OCI-LY3 (cell line): ENCODE results near the gene ACKR3.

Source experiments
- H2AFZ ChIP-seq: fragments of 200-600, 300-600 bp; shearing (Covaris generic); 2 replicates; pipeline ENCODE4 v1.6.0; 2014; ENCODE audit warnings: antibody characterized with exemption, low read depth, low read length
- H3K27ac ChIP-seq: fragments of 200-600, 300-600 bp; sonication (generic); 2 replicates; pipeline ENCODE4 v1.5.1; 2014; ENCODE audit warnings: mild to moderate bottlenecking, low read length, moderate library complexity, mixed read lengths
- H3K27me3 ChIP-seq: fragments of 200-600, 300-600 bp; sonication (generic); 2 replicates; pipeline ENCODE4 v1.6.1; 2014; ENCODE audit warnings: low read depth, low read length, mixed read lengths
- H3K36me3 ChIP-seq: fragments of 200-600, 300-600 bp; sonication (generic); replicated peaks from 2 replicates; pipeline ENCODE3; 2014; ENCODE audit warnings: low read depth, low read length, mixed read lengths
- H3K4me1 ChIP-seq: fragments of 300-600, 200-600 bp; sonication (generic); 2 replicates; pipeline ENCODE4 v1.6.1; 2014; ENCODE audit warnings: low read length, mixed read lengths
- H3K4me2 ChIP-seq: fragments of 200-600, 300-600 bp; sonication (generic); 2 replicates; pipeline ENCODE4 v1.6.1; 2014; ENCODE audit warnings: low read length, mixed read lengths
- H3K4me3 ChIP-seq: fragments of 300-600, 200-600 bp; sonication (generic); 2 replicates; pipeline ENCODE4 v1.5.1; 2014; ENCODE audit warnings: antibody characterized with exemption, mild to moderate bottlenecking, low read length, moderate library complexity
- H3K79me2 ChIP-seq: fragments of 300-600, 200-600 bp; shearing (Covaris generic); 2 replicates; pipeline ENCODE4 v1.6.1; 2014; ENCODE audit warnings: mild to moderate bottlenecking, low read length, mixed read lengths
- H3K9ac ChIP-seq: fragments of 300-600, 200-600 bp; shearing (Covaris generic); 2 replicates; pipeline ENCODE4 v1.6.0; 2014; ENCODE audit warnings: mild to moderate bottlenecking, low read length, moderate library complexity
- H3K9me3 ChIP-seq: fragments of 200-600, 300-600 bp; shearing (Covaris generic); 2 replicates; pipeline ENCODE4 v1.6.1; 2014; ENCODE audit warnings: low read length, mixed read lengths; ENCODE audit not compliant: insufficient read depth
- H4K20me1 ChIP-seq: fragments of 200-600, 300-600 bp; sonication (generic); 2 replicates; pipeline ENCODE4 v1.6.1; 2016; ENCODE audit warnings: low read length, mixed read lengths; ENCODE audit not compliant: insufficient read depth
- CTCF ChIP-seq: fragments of 200-600, 300-600 bp; sonication (generic); IDR thresholded peaks from 2 replicates; pipeline ENCODE4 v1.5.1; 2014; ENCODE audit warnings: antibody characterized with exemption, low read length, low read depth
- EZH2phosphoT487 ChIP-seq: fragments of 200-600 bp; shearing (Covaris generic); IDR thresholded peaks from 2 replicates; pipeline ENCODE4 v1.6.1; 2018; ENCODE audit warnings: antibody characterized with exemption, mixed run types, low read depth

The ACKR3 gene

GRCh38 chr2:236552581-236553363 is 16.9 kb upstream of the ACKR3 start:
- Histone ChIP-seq H4K20me1 (no peaks in the 10 kb centered on the region), H3K27me3 (no peaks in the 10 kb centered on the region), H3K4me1 (peaks cover 71% of the 10 kb centered on the region), H2AFZ (no peak overlapping the region), H3K4me3 (peak overlapping the region; percentile 34), H3K4me2 (peak overlapping the region; percentile 91), H3K9me3 (peaks cover 10% of the 10 kb centered on the region; the same call in 1 of the 2 replicates), H3K79me2 (no peaks in the 10 kb centered on the region), H3K27ac (peak overlapping the region; percentile 93), H3K9ac (peak overlapping the region; percentile 44; the same call in 1 of the 2 replicates), H3K36me3 (peaks cover 8% of the 10 kb centered on the region)
- TF ChIP-seq CTCF (no peak), EZH2phosphoT487 (no peak)

- H3K27me3 ChIP-seq = no peaks in the 10 kb centered on the region
- TF ChIP-seq CTCF (no peak), EZH2phosphoT487 (no peak)
- no peaks in the 10 kb centered on the region for H3K79me2 ChIP-seq
- H3K9ac ChIP-seq = peak overlapping the region; percentile 16; the same call in 1 of the 2 replicates
- peak overlapping the region; percentile 91 for H3K4me2 ChIP-seq
- peak overlapping the region; percentile 93; the same call in 1 of the 2 replicates for H3K27ac ChIP-seq
- no peak overlapping the region for H3K4me3 ChIP-seq
- H3K9me3 ChIP-seq = peaks cover 10% of the 10 kb centered on the region; the same call in 1 of the 2 replicates
- H3K4me1 ChIP-seq = peaks cover 71% of the 10 kb centered on the region
- no peak overlapping the region for H2AFZ ChIP-seq
- H4K20me1 ChIP-seq = no peaks in the 10 kb centered on the region
- H3K36me3 ChIP-seq = peaks cover 8% of the 10 kb centered on the region
These were observed 16.1 kb upstream of the ACKR3 start for GRCh38 chr2:236553522-236553921.

GRCh38 chr2:236554629-236555282 is 14.9 kb upstream of the ACKR3 start:
- Histone ChIP-seq H4K20me1 (no peaks in the 10 kb centered on the region), H3K36me3 (peaks cover 8% of the 10 kb centered on the region), H3K9me3 (peaks cover 10% of the 10 kb centered on the region; the same call in 1 of the 2 replicates), H2AFZ (no peak overlapping the region), H3K27me3 (no peaks in the 10 kb centered on the region), H3K27ac (no peak overlapping the region), H3K79me2 (no peaks in the 10 kb centered on the region), H3K4me1 (peaks cover 76% of the 10 kb centered on the region), H3K9ac (no peak overlapping the region), H3K4me3 (no peak overlapping the region), H3K4me2 (no peak overlapping the region)
- TF ChIP-seq CTCF (no peak), EZH2phosphoT487 (no peak)

- Histone ChIP-seq H3K79me2 (no peaks in the 10 kb centered on the region), H2AFZ (no peak overlapping the region)
These were observed 14.1 kb upstream of the ACKR3 start for GRCh38 chr2:236555481-236555880.

More at GRCh38 chr2:236555481-236555880, 14.1 kb upstream of the ACKR3 start:
- no peaks in the 10 kb centered on the region for H4K20me1 ChIP-seq
- H3K9ac ChIP-seq = no peak overlapping the region
- TF ChIP-seq EZH2phosphoT487 (no peak), CTCF (no peak)
- peaks cover 8% of the 10 kb centered on the region for H3K36me3 ChIP-seq
- no peaks in the 10 kb centered on the region for H3K27me3 ChIP-seq
- peaks cover 74% of the 10 kb centered on the region for H3K4me1 ChIP-seq
- H3K9me3 ChIP-seq = peaks cover 10% of the 10 kb centered on the region; the same call in 1 of the 2 replicates
- H3K4me2 ChIP-seq = no peak overlapping the region
- H3K4me3 ChIP-seq = no peak overlapping the region
- H3K27ac ChIP-seq = no peak overlapping the region
